ENCODE measurements around the gene LGMN.

Gene LGMN

DNA sequence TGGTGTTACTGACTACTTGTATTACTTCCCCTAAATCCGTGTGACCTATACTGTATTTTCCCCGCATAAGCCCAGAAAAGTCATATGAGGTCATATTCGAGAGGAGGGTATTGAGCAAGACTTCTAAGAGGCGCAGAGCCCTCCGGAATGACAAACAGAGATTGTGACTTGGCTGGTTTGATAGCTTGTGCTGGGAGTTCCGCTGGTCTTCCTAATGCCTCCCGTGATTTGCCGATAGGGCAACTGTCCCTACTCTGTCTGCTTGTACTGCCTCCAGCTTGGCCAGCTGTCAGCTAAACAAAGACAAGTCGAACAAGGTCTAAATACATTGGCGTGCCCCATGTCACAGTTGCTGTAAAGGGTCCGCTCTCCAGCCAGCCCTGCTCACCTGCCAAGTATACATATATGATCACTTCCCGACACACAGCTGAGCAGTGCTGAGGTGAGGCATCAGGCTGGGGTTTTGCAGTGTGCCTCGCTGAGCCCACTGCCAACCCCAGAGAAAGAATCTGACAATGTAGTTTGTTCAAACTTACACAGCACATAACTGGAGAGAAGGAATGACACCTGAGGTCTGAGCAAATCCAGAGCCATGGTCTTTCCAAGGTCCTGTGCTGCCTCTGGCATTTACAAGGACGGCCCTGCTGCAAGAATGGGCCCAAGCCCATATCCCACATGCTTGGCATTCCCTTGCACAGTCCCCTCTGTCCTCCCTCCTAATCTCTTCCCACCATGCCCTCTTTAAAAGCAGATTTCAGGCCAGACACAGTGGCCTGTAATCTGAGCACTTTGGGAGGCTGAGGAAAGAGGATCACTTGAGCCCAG is 23.7 kb downstream of the LGMN start:
- no peak for DNase-seq

DNA sequence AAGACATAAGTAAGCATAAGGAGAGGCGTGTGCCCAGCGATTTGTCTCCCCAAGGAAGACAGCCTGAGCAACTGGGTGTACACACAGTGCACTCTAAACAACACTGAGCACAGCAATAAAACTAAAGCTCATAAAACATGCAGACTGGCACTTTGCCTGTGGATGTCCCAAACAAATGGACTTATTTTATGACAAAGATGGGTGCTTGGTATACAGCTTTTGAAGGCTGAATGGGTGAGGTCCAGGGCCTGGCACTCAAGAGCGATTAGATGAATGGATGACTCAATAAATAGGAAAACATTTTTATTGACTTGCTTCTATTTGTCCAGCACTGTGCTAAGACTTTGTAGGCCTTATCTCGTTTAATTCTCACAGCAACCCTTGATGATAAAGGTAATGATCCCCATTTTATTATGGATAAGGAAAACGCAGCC is 28.5 kb downstream of the LGMN start:
- DNase-seq = no peak

DNA sequence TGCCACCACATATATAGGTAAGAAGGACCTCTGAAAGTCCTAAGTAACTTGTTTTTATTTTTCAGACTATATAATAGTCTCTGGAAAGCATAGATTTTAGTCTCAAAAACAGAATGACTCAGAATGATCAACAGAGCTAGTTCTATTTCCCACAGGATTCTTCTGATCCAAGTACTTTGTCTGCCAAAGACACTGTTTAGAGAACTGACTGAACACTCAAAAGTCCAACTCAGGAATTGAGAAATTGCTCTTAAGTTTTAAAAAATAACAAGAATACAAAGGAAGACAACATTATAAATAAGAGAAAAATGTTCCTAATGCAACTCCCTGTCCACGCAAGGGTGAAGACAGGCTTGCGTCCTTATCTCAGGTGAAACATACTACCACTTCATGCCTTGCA is 29.0 kb downstream of the LGMN start:
- no peak for DNase-seq

DNA sequence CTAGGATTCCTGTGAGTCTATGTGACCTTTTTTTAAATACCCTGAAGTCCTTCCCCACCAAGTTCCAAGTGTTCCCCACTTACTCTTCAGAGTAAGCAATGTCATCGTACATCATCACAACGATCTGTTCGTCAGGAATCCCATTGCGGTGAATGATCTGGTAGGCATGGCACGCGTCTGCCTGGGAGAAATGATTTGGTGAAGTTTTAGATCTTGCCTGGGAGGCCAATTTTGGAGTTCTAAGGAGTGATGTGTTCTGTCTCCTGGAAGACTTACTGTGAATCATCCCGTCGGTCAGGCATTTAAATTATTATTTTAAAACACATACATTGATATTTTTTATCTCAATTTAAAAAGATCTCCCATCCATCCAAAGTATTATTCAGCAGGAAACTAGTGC is 29.8 kb downstream of the LGMN start:
- DNase-seq = no peak

DNA sequence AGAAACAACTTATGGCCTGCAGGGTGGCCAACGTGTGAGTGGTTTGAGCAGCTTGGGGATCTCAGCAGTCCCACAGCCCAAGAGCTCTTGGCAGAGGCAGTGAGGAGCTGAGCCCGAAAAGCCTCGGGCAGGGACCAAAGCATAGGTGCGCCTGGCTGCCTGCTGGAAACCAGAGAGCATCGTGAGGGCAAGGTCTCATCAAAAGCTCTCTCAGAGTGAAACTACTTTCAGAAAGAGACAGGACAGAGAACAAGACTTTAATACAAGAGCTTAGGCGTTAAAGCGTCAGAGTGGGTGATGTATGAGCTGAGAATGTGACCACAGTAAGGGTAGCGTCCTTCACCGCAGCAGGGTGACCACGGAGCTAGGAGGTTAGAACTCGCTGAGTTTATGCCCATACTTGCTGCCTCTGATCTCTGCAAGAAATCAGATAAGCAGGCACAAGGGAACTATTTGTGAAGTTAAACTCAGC is 30.8 kb downstream of the LGMN start:
- peak in 1 of 5 experiments; percentile 91 for DNase-seq

DNA sequence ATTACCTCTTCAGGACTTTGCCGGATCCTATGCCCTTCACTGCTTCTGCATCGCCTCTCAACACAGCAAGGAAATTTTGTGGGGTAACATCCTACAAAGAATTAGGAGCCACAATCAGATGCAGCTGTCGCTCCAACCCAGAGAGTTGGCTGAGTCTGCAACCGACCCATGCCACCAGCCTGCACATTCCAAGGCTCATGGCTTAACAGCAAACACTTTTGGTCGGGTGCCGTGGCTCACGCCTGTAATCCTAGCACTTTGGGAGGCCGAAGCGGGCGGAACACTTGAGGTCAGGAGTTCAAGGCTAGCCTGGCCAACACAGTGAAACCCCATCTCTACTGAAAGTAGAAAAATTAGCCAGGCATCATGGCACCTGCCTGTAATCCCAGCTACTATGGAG is 32.3 kb downstream of the LGMN start:
- DNase-seq = no peak

DNA sequence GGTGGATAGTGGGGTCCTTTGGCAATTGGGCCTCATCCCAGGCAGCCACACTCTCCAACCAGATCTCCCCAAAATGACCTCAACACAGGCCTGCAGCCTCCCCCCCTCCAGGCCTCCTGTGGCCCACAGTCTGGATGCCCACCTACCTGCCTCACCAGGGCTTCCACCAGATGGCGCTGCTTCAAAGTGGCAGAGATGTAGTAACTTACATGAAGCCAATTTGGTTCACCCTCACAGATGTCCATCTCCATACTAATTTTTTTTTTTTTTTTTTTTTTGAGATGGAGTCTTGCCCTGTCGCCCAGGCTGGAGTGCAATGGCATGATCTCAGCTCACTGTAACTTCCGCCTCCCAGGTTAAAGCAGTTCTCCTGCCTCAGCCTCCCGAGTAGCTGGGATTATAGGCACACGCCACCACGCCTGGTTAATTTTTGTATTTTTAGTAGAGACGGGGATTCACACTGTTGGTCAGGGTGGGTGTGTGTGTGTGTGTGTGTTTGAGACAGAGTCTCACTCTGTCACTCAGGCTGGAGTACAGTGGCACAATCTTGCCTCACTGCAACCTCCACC is 33.6 kb downstream of the LGMN start:
- peak in 4 of 5 experiments; percentile 59 to 79 (median 68) for DNase-seq

DNA sequence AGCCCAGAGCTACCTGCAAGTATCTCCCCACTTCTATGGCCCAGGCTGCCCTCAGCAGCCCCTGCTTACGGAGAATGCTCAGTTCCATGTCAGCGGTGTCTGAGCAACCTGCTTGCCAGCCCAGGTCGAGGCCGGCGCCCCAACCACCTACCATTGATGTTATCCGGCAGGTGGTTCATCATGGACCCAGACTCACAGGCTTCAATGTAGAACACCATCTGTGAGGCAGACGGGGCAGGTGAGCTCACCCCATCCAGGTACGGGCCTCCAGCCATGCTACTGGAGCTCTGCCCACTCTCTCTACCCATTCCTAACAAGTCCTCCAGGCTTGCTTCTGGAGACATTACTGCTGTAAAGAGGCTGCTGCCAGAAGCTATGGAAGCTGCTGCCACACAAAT is 35.8 kb downstream of the LGMN start:
- DNase-seq = no peak

DNA sequence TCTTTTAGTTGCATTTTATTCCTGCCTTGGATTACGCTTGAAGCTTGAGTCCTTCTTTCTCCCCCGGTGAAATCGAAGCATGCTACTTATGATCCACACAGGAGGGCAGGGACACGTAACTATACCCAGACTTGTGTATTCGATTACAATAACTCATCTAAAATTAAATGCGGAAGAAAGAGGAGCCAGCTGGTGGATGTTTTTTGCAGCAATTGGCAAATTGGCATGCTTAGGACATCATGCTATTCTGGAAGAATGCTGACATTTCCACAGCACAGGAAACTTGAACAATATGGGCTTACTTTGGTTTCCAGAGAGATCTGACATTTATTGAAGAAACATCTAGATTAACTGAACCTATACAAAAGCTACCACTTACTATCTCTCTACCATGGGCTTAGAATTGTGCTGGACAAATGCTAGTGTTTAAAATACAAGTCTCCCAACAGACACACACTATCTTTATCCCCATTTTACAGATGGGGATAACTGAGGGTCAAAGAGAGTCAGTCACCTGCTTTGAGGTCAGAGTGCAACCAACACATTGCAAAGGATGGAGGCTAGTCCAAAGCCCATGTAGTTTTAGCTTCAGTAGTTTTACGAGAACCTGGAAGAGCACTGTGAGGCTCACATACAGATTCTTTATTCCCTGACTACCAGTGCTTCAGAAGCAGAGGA is 36.3 kb downstream of the LGMN start:
- DNase-seq = no peak

DNA sequence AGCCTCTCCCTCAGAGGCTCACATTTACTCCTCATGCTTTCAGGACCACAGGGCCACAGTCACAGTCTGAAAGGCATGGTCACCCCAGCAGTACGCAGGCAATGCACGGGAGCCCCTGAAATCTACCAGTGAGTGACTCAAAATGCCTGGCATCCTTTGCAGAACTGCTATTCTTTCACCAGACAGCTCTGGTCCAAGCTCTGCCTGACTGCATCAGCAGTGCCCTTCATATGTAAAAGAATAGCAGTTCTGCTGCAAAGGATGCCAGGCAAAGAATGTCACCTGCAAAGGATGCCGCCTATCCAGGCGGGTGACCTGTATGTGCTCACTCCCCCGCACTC is 38.5 kb downstream of the LGMN start:
- DNase-seq = no peak

DNA sequence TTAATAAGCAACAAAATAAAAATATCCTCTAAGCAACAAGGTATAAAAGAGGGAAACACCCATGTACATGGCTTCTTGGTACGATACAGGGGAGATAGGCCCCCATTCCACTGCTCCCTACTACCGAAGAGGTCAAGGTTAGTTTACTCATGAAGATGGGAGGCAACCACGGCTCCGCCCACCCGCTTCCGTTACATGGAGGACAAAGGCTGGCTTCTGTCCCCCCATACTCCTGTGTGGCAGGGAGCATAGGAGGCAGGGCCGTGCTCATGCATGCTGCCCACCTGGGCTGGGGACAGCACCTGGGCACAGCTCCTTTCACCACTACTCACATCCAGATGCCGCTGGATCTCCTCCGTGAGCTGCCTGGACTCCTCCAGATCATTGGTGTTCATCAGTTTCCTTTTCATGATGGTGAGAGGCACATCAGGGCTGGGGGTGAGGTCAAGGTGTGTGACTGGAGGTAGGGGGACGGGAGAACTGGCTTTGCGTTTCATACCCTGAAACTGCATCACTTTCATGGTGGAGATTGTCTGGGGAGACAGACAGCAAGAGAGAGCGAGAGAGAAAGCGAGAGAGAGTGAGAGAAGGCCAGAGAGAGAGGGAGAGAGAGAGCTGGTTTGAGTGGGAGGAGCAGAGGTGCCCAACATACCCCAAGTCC is 39.0 kb downstream of the LGMN start:
- DNase-seq = no peak

DNA sequence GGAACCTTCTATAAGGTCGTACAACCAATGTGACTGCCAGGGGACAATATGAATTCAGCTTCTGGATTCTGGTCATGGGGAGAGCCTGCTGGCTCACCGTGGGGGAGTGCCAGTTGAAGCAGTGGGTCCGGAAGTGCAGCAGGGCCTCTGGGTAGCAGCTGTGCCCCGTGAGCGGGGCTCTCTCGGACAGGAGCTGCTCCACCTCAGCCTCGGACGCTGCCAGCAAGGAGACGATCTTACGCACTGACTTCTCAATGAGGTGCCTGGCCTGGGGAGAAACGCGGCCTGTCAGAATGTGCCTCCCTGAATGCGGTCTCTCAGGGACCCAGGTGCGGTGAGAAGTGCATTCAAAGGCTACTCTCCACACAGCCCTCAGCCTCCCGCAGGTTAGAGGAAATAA is 42.0 kb downstream of the LGMN start:
- DNase-seq = no peak

DNA sequence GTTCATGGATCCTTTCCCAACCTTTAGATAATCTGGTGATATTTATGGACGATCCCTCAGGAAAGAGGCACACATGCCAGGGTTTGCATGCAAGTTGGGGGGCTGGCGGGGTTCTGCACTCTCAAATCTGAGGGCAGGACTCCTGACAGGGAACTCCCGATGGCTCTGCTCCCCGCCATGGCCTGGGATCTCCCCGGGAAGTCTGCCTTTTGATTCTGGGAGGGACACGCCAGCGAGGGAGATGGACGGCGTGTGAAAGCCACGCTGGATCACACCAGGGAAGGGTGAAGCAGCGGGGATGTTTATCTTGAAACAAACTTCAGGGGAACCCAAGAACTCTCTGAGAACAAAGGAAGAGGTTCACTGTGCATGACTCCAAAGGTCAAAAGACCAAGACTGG is 43.6 kb downstream of the LGMN start:
- DNase-seq = no peak

DNA sequence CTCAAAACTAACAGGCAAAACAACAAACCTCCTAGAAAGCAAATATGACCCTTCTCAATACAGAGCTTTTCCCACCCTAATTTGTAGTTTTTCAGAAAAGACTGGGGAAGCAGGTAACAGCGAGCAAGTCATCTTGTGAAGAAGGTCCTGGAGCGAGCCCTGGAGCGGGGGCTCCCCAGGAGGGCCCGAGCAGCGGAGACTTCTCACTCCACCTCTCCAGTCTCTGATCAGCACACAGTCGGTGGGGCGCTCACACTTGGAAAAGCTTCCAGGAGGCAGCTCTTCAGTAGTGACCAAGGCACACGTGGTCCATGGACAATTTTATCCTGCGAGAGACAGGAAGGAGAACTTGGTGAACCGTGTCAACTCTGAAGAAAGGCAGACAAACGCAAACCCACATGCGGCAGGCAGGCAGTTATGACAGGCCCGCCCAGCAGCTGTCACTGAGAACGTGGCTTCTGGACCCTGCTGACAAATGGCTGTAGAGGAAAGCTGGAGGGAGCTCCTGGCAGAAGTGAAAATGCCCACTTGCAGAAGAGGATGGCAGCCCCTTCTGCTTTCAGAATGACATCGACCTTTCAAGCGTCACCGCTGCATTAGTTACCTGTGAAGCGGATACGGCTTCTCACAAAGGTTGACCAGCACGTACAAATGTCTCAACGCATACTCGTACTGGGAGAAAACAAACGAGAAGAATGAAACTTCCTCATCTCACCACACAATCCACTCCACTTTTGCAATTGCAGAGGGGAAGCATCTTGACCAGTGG is 44.2 kb downstream of the LGMN start:
- no peak for DNase-seq

DNA sequence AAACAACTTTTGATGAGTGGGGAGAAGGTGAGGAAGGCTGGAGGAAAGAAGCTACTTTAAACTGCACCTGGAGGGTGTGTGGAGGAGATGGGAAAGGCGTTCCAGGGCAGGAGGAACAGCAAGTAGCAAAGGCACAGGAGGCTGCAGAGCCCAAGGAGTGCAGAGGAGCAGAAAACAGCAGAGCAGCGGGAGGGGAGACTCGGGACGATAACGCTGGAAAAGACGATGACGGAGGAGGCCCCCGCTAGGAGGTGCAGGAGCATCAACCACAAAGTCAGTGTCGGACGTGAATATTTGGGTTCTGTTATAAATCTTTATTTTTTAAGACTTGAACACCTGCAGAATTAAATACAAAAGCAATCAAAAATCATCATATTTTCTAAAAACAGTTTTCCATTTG is 44.9 kb downstream of the LGMN start:
- no peak for DNase-seq

DNA sequence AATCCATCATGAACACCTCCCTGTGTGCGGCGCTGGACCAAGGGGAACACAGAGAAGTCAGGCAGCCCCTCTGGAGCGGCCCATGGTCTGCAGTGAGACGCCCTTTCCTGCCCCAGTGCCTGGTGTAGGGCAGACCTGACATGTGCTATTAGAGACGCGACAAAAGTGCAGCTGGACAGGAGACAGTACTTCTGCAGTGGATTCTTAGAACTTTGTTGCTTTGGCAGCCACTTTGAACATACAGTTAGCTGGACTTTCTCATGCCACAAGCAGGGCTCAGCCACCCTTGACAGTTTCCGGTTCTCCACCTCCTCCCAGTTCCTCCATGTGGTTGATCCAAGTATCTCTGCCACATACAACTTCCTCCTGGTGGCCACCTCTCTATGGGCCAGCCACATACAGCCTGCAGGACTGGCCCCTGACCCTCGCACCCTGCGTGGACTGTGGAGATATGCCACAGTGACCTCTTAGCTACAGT is 45.9 kb downstream of the LGMN start:
- DNase-seq = no peak

DNA sequence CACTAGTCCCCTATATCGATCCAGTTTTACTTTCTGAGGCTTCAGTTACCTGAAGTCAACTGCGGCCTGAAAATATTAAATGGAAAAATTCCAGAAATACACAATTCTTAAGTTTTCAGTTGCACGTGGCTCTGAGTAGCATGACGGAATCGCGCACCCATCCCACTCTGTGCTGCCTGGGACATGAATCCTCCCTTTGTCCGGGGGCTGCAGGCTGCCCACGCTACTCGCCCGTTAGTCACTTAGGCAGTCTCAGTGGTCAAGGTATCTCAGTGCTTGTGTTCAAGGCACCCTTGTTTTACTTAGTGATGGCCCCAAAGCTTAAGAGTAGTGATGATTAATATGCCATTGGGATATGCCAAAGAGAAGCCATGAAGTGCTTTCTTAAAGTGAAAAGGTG is 46.6 kb downstream of the LGMN start:
- no peak for DNase-seq

DNA sequence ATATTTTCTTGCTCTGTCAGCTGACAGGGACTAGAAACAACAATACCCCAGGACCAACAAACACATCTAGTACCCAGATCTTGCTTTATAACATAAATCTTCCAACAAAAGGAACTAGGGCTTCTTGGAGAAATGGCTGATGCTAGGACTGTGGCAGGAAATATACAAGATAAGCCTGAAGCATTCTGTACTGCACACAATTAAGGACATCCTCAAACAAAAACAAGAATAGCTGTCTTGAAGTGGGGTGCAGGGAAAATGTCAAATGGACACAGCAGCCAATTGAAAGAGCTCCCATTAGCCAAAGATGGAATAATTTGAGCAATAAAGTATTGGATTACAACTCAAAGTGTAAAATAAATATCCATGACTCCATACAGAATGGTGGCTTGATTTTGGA is 50.0 kb downstream of the LGMN start:
- no peak for DNase-seq

DNA sequence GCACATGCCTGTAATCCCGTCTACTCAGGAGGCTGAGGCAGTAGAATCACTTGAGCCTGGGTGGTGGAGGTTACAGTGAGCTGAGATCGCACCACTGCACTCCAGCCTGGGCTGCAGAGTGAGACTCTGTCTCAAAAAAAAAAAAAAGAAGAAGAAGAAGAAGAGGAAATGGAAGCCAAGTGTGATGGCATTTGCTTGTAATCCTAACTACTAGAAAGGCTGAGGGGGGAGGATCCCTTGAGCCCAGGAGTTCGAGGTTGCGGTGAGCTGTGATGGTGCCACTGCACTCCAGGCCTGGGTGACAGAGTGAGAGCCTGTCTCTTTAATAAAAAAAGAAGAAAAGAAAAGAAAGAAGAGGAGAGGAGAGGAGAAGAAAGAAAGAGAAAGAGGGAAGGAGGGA is 52.1 kb downstream of the LGMN start:
- DNase-seq = no peak

DNA sequence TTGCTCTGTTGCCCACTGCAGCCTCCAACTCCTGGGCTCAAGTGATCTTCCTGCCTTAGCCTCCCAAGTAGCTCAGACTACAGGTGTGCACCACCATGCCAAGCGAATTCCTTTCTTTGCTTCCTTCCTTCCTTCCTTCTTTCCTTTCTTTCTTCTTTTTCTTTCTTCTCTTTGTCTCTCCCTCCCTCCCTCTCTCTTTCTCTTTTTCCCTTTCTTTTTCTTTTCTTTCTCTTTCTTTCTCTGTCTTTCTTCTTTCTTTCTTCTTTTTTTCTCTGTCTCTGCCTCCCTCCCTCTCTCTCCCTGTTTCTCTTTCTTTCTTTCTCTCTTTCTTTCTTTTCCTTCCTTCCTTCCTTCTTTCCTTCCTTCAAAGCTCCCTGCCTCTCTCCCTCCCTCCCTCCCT is 52.9 kb downstream of the LGMN start:
- DNase-seq = no peak

DNA sequence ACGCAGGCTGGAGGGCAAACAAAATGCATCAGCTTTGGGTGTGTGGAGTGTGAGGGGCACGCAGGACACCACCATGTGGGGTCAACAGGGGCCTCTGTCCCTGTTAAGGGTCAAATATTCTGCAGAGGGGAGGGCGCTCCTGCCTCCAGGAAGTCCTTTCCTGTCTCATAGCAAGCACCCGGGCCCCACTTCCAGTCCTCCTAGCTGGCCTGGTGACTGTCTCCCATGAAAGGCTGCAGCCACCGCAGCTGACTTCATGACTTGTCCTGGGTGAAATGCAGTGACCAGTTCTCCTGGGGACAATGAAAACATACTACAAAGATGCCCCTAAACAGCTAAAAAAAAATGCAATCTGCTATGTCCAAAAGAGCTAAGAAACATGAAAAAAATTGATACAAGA is 53.6 kb downstream of the LGMN start:
- no peak for DNase-seq

DNA sequence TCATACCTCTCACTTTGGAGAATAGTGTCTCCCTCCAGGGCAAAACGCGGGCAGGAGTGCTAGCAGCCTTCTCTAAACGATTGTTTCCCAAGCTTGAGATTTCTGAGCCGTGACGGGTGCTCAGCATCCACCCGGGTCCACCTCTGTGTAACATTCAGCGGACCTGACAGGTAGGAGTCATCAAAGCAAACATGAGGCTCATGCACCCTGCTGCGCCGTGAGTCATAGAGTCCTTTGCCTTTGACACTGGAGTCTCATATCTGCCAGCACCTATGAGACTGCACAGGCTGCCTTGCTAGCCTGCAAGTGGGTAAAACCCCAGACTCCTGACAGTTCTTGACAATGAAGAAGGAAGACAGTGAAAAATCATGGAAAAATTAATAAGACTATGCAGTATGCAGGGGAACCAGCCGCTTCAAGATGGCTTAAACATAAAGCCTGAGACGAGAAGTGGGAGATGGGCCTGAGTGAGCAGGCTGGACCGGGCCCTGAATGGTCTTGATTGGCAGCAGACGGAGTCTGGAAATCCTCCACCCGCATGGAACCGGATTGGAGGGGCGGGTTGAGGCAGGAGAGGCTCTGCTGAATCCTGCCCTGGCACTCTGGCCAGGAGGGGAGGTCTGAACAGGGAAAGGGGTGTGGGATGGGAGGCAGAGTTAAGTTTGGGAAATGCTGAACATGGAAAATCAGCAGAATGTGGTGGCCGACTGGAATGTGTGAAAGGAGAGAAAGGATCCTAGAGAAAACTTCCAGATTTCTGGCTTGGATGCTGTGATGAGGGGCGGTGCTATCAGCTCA is 54.2 kb downstream of the LGMN start:
- no peak for DNase-seq
